ENCODE data around the gene ZBTB22.
A peak's percentile ranks its signal among the peaks of the same experiment; 100 is the strongest.

Gene ZBTB22

GRCh38 chr6:33324125-33324524, 6.6 kb upstream of the ZBTB22 start:
- no peak for DNase-seq

DNA sequence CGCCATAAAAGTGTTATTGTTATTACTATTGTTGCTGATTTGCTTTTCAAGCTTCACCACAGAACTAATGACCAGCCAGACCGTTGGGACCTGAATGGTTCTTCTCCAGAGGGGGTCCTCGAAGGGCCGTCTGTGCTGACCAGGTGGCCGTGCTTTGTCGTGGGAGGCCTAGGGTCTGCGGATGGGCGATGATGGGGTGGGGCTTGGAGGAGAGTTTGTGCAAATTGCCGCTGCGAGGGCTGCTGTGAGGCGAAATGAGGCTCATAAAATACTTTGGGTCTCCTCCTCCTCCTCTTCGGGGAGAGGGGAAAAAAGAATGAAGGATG, 6.0 kb upstream of the ZBTB22 start:
- DNase-seq: no peak

DNA sequence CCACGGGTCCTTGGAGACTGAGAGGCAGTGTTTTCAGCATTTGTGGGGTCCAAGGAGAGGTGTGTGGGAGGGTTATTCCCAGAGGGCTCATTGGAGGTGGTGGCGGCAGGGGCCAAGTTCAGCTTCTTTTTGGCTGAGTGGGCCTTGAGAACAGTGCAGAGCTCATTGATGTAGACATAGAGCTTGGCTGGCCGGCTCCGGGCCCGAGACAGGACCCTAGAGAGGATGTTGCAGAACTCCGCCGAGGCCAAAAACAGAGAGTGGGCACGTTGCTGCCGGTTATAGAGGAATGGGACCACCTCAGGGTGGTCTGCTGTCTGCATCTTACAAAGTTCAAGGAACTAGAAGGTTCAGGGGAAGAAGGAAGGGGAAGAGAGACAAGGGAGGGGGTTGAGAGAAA, 3.7 kb upstream of the ZBTB22 start:
- DNase-seq: no peak

- peak; percentile 49 to 53 for DNase-seq
Observed at GRCh38 chr6:33320315-33321181, 3.0 kb upstream of the ZBTB22 start.

DNA sequence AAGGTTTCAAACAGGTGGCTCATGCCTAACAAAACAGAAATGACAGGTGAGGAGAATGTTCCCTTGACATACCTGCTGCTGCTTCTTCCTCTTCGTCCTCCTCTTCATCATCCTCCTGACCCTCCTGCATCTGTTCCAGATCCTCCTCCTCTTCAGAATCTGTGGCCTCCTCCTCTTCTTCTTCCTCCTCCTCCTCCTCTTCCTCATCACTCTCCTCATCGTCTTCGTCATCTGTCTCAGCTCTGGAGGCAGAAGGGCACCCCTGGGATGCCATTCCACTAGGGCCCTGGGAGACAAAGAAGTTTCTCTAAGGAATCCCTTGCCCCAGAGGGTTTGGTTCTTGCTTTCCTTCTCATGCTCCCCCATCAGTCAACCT, 2.4 kb upstream of the ZBTB22 start:
- DNase-seq: no peak

DNA sequence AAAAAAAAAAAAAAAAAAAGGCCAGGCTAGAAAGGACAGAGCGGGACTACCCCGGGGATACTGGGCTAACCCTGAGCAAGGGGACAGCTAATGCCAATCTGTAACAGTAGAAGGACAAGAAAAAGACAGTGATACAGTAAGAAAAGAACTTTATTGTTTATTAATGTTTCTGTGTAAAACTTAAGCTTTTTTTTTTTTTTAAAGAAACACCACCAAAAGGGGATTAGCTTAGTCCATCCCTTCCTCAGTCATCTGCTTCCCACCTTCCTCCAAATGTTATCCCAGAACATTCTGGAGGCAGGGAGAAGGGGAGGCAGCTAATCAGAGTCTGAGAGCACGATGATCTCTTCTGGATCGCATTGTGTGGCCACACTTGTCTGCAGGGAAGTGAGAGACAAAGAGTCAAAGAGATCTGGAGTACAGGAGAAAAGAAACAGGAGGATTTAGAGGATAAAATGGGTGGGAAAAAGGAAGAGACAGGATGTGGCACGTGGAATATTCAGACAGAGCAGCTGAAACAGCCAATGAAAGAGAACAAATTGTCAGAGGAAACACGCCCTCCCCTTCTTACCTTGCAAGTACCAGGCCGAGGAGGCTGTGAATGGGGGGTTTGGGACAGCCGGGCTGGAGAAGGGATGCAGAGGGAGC, 1.0 kb upstream of the ZBTB22 start:
- no peak for DNase-seq

DNA sequence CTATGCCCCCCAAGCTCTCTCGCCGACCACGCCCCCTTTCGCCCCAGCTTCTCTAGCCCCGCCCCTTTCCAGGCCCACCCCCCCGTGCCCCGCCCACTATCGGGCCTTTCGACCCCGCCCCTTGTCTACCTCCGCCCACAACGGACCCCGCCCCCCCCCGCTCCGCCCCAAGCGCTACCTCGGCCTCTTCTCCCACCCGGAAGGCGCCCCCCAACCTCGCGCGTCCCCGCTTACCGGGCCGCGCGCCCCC, 200 bp downstream of the ZBTB22 start:
- DNase-seq: no peak

- no peak for DNase-seq
Observed at GRCh38 chr6:33316603-33317418, 733 bp downstream of the ZBTB22 start.

DNA sequence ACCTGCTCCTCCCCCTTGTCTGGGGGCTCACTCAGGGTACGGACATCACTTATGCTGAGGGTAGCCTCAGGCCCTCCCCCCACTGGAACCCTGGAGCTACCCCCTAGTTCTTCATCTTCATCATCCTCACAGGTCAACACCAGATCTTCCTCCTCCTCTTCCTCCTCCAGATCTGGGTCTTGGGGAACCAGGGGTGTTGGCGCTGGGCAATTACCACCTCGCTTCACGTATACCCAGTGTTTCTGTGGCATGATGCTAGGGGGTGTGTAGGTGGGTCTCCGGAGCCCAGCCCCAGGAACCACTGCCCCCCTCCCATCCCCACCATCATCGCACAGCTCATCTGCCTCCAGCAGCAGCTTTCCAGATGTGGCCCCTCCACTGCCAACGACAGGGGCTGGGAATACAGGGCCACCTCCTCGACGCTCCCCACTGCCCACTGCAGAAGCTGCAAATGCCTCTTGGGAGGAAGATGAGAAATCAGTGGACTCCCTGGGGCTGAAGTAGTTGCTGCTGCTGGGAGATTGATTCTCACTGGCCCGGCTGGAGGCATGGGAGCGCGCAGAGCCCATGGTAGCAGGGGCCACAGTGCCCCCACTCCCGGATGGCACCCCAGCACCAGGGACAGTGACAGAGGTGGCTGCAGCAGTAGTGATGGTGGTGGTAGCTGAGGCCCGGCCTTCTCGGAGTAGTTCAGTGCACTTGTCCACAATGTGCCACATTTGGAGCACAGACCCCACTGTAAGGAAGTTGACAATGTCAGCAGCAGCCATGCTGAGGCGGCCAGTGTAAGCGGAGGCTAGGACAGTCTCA, 1.5 kb downstream of the ZBTB22 start:
- no peak for DNase-seq

DNA sequence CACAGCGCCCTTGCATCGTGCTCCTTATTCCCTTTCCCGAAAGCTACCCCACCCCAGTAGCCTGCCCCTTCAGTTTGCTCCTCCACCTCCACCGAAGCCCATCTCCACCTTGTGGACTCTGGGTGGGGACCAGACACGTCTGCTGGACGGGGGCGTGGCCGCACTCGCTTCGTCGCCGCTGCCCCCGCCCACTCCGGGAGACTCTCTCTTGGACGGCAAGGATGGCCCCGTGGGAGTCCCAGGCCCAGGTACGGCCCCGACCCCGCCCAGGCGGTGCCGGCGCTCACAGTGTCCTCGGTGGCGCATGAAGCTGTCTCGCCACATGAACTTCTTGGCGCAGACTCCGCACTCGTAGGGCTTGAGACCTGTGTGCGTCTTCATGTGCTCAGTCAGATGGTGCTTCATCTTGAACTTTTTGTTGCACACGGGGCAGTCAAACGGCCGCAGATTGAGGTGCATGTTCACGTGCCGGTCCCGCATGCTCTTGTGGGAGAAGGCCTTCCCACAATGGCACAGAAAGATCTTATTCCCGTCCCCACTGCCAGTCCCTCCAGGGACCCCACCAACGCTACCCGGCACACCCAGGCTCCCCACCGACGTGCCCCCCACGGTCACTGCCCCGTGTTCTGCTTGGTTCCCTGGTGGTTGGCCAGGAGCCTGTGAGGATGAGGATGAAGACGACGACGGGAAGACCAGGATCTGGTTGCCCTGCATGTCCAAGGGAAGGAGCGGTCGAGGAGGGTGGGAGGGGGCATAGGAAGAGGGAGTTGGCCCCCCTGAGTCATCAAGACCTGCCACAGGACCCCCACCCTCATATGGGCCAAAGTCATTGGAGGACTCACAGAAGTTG, 2.4 kb downstream of the ZBTB22 start:
- DNase-seq: peak in 1 of 2 experiments; percentile 50

- peak; percentile 80 to 89 for DNase-seq
Observed at GRCh38 chr6:33314515-33314942, 3.0 kb downstream of the ZBTB22 start.

- peak in 1 of 2 experiments; percentile 75 for DNase-seq
Observed at GRCh38 chr6:33313709-33314514, 3.6 kb downstream of the ZBTB22 start, which contains the start of gene TAPBP. Gene TAPBP, minus strand, starts transcription at chr6:33314078. Its CDS starts 37 bp downstream, at chr6:33314041.

DNA sequence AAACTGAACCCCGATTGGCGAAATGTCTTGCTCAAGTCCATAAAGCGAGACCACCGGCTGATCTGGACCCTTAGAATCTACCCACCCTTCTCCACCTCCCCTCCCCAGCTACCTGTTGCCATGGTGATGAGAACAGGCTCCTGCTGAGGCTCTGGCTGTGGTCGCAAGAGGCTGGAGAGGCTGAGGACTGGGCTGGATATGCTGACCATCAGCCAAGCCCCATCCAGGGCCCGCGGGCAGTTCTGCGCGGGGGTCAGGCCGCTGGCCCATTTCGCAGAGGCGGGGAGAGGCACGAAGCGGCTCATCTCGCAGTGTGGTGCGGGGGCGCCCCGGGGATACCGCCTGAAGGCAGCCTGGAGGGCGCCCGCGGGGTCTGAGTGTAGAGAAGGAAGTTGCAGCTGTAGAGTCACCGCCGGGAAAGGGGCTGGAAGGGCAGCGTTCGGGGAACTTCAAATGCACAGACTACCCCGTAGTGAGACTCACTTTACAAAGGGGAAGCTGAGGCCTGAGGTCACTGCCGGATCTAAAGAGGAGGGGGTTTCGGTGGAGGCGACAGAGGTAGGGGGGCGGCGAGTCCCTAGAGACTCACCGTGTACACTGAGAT, 4.3 kb downstream of the ZBTB22 start:
- peak in 1 of 2 experiments; percentile 32 for DNase-seq

DNA sequence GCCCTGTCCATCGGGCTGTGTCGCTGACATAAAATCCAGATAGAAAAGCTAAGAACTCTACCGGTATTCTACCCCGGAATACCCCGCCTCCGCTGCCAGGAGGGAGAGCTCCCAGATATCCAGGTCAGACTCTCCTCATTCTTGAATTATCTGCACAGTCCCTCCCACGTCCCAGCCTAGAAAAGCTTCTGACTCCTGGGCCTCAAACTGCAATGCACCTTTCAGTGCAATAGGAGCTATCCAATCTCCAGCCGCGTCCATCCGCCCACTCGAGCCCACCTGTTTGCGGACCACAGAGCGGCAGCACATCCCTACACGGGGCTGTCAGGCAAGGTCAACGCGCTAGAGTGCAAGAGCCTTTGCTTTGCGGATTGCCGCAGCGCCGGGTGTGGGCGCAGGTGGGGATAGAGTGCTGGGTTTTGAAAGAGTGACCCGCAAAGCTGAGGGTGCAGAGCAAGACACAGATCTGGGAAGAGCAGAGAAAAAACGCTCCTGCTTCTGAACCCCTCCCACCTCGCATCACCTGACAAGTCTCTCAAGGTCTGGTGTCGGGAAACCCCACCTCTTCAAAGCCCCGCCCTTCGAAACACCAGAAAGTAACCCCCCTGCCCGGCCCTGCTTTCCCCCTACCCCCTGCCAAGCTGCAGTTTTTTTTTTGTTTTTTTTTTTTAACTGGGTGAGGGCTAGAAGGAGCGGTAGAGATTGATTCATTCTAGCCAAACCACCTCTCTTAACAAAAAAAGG, 5.0 kb downstream of the ZBTB22 start:
- peak; percentile 52 to 83 for DNase-seq

DNA sequence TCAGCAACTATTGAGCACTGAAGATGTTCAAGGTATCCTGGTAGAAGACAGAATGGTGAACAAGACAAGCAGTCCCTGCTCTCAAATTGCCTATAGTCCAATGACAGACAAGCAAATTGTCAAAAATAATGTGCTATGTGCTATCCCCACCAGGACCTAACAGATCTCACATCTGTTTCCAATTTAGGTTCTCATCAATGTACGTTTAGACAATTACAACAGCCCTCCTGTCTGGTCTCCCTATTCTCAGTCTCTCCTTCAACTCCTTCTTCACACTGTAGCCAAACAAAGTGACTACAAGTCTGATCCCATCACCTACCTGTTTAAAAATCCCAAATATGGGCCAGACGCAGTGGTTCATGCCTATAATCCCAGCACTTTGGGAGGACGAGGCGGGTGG, 11.2 kb downstream of the ZBTB22 start:
- DNase-seq: no peak

GRCh38 chr6:33305052-33305451, 12.5 kb downstream of the ZBTB22 start:
- DNase-seq: no peak

DNA sequence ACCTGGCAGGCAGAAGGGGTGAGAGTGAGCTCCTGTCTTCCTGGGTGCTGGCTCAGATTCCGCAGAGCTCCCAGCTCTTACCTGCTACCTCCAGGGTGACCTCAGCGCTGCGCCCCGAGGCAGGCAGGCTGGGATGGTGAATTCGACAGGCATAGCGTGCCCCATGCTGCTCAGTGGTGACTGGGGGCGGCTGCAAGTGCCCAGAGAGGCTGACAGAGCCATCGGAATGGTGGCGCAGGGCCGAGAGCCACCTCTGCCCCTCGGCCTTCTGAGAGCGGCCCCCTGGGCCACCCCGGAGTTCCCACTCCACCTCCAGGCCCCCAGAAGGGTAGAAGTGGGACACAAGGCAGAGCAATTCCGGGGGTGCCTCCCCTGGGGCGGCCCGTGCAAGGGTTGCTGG, 13.3 kb downstream of the ZBTB22 start:
- DNase-seq: no peak

DNA sequence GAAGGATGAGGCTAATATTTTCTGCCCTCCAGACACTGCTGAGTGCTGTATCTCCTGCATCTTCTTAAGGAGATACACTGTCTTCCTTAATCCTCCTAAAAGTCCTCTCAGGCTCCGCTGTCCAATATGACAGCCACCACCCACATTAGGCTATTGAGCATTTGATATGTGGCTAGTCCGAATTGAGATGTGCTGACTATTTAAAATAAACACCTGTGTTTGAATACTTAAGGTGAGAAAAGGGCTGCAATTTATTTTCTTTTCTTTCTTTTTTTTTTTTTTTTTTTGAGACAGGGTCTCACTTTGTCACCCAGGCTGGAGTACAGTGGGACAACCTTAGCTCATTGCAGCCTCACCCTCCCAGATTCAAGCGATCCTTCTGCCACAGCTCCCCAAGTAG, 15.7 kb downstream of the ZBTB22 start:
- no peak for DNase-seq

DNA sequence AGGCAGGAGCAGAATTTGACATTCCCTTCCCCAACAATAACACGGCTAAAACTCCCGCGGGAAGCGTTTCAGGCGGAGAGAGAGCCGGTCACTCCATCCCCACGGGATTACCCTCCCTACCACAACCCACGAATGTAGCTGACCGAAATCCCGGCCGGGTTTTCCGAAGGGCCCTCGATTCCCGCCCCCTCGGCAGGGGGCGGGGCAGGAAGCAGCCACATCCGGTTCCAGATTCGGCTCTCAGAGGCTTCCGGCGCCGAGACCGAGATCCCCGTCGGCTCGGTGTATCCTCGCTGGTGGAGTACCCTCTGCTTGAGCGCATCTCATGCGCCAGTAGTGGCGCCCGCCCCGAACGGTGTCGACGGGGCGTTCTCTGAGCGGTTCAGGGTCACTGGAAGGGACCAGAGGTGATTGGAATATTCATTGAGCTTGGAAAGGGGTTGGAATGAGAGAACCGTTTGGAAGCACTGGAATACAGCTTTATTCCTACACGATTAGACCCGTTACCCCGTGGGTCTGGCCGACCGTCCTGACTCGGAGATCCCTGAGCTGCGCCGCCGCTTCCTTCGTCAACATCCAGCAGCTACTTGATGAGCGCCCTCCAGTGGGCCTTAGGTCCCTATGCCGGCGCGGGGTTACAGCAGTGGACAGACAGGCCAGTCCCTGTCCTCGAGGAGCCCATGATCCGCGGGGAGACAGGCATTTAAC, 18.2 kb downstream of the ZBTB22 start:
- peak; percentile 73 to 92 for DNase-seq

Data from SW 1271 (cell line).